H1 (cell line): ENCODE measurements around the gene SLC35F5. TPM values are rescaled to one million over a fixed set of nuclear protein-coding genes. Genes with fewer than 3 reads are reported as not detected.

Experiments used
- ATF3 ChIP-seq: IDR thresholded peaks from 2 replicates; pipeline ENCODE4 v1.6.1; 2011; ENCODE audit warnings: low read depth, mild to moderate bottlenecking, low read length; ENCODE audit not compliant: insufficient read depth
- CEBPB ChIP-seq: IDR thresholded peaks from 2 replicates; pipeline ENCODE4 v1.6.1; 2012; ENCODE audit warnings: low read depth, low read length
- CHD7 ChIP-seq: fragments of 300-600 bp; sonication (generic); IDR thresholded peaks from 2 replicates; pipeline ENCODE4 v1.7.1; 2012; ENCODE audit warnings: low read length, moderate library complexity, mild to moderate bottlenecking, inconsistent platforms; ENCODE audit not compliant: insufficient replicate concordance
- CTBP2 ChIP-seq: IDR thresholded peaks from 2 replicates; pipeline ENCODE4 v1.7.0; 2011; ENCODE audit warnings: borderline replicate concordance, mild to moderate bottlenecking, moderate library complexity, mixed read lengths, low read length; ENCODE audit not compliant: insufficient read depth, insufficient read length
- MAX ChIP-seq: IDR thresholded peaks from 2 replicates; pipeline ENCODE4 v1.6.1; 2012; ENCODE audit warnings: inconsistent platforms
- POLR2A ChIP-seq, 2 experiments: IDR thresholded peaks; 1 replicate in 1 of 2; 2 replicates in 1 of 2; pipeline ENCODE4 v1.6.1; 2011; ENCODE audit warnings: low read depth in 2 of 2, low read length in 2 of 2, mild to moderate bottlenecking in 2 of 2; ENCODE audit errors: control extremely low read depth in 1 of 2
- SIN3A ChIP-seq, 2 experiments: IDR thresholded peaks in 1 of 2; conservative IDR thresholded peaks in 1 of 2; 2 replicates each; pipeline ENCODE4 v1.6.1; 2011 to 2012; ENCODE audit warnings: low read length in 2 of 2, improper control_type of control experiment in 1 of 2, low read depth in 1 of 2, mild to moderate bottlenecking in 1 of 2
- SP4 ChIP-seq: IDR thresholded peaks from 2 replicates; pipeline ENCODE4 v1.6.1; 2012; ENCODE audit warnings: low read length, inconsistent platforms
- TAF1 ChIP-seq: IDR thresholded peaks from 2 replicates; pipeline ENCODE4 v1.6.1; 2011; ENCODE audit warnings: mild to moderate bottlenecking, low read depth, low read length
- TAF7 ChIP-seq: optimal IDR thresholded peaks from 2 replicates; pipeline ENCODE3; 2011; ENCODE audit warnings: low read depth, mild to moderate bottlenecking, inconsistent platforms, low read length, moderate library complexity, borderline replicate concordance
- polyA plus RNA-seq, 7 experiments: library from polyadenylated mRNA; depleted of rRNA in 3 of 7; stranded (reverse) in 5 of 7; unstranded in 2 of 7; fragments of >200 nt in 5 of 7; fragments of 200-250 nt in 2 of 7; gene quantifications; 1 replicate in 5 of 7; 2 replicates in 1 of 7; 4 replicates in 1 of 7; pipeline versions ENCODE4 v1.2.1 to v1.2.3, GENCODE V29; 2011 to 2013; ENCODE audit warnings: missing spikeins in 2 of 7, mixed read lengths in 2 of 7
- total RNA-seq: library from RNA; stranded (reverse); fragmentation: NEBNext Ultra II Directional; extraction: Animal tissue kit (Norgen Biotek cat#: 25700); gene quantifications from 2 replicates; pipeline ENCODE4 v1.2.1, GENCODE V29; 2021

The SLC35F5 gene
- total and polyA plus RNA-seq, 2 of the 8 experiments (the other 6 are each of a cell fraction or from before 2014, with no cell fraction given): 11.8 to 22.2 TPM

- TF ChIP-seq CHD7 (no peak), ATF3 (no peak), CTBP2 (no peak), TAF7 (no peak), SP4 (no peak), CEBPB (no peak), POLR2A (IDR thresholded peaks at IDR 0.05; ENCODE audit: control extremely low read depth in 1 of 2, low read depth in 2 of 2, low read length in 2 of 2) (no peak), SIN3A (conservative IDR thresholded peaks at IDR 0.05 in 1 of 2, IDR thresholded peaks at IDR 0.05 in 1 of 2; ENCODE audit: low read depth in 1 of 2, low read length in 2 of 2) (no peak), MAX (no peak), TAF1 (no peak)
These were observed 84.0 kb downstream of the SLC35F5 start (continued) for GRCh38 chr2:113672326-113672932.
